Liver (tissue), 9 donors: ENCODE results near the gene GLIS1. TPM values are rescaled to one million over a fixed set of nuclear protein-coding genes. Genes with fewer than 3 reads are reported as not detected.
A peak's percentile ranks its signal among the peaks of the same experiment; 100 is the strongest.

Experiments used
- DNase-seq: peaks from one replicate; pipeline ENCODE4 v3.0.0-alpha.2; 2017; ENCODE audit warnings: low spot score
- H3K27ac ChIP-seq, 2 donors: one replicate each; pipeline ENCODE4 v1.7.0; 2013; ENCODE audit warnings: inconsistent platforms in 2 of 2, low read length in 2 of 2, control low read depth in 1 of 2, low read depth in 1 of 2, mild to moderate bottlenecking in 1 of 2
- H3K27me3 ChIP-seq, 4 donors: one replicate each; pipeline versions ENCODE4 v1.6.1 to v1.7.0; 2013; ENCODE audit warnings: low read length in 3 of 4, inconsistent platforms in 1 of 4, mild to moderate bottlenecking in 1 of 4, moderate library complexity in 1 of 4; ENCODE audit not compliant: control insufficient read depth in 4 of 4, insufficient read depth in 4 of 4
- H3K36me3 ChIP-seq, 4 donors: one replicate each; pipeline versions ENCODE4 v1.6.1 to v1.7.0; 2013; ENCODE audit warnings: low read length in 3 of 4, mild to moderate bottlenecking in 3 of 4, low read depth in 1 of 4, moderate library complexity in 1 of 4; ENCODE audit not compliant: control insufficient read depth in 4 of 4, insufficient read depth in 3 of 4
- H3K4me1 ChIP-seq, 4 donors: one replicate each; pipeline versions ENCODE4 v1.6.1 to v1.7.0; 2013; ENCODE audit warnings: low read length in 3 of 4, mild to moderate bottlenecking in 3 of 4, moderate library complexity in 1 of 4; ENCODE audit not compliant: control insufficient read depth in 4 of 4, insufficient read depth in 4 of 4
- H3K4me3 ChIP-seq, 3 donors: one replicate each; pipeline versions ENCODE4 v1.6.1 to v1.7.0; 2013; ENCODE audit warnings: low read length in 3 of 3, control low read depth in 1 of 3, low read depth in 1 of 3, mild to moderate bottlenecking in 1 of 3
- H3K9ac ChIP-seq, 2 donors: one replicate each; pipeline ENCODE4 v1.7.0; 2013; ENCODE audit warnings: low read length in 2 of 2, mild to moderate bottlenecking in 2 of 2, moderate library complexity in 2 of 2, control low read depth in 1 of 2, low read depth in 1 of 2
- H3K9me3 ChIP-seq, 4 donors: one replicate each; pipeline versions ENCODE4 v1.6.1 to v1.7.0; 2013; ENCODE audit warnings: low read length in 3 of 4; ENCODE audit not compliant: control insufficient read depth in 4 of 4
- FOXA1 ChIP-seq: IDR thresholded peaks from 2 replicates; pipeline ENCODE4 v1.6.1; 2016; ENCODE audit warnings: antibody characterized with exemption
- FOXA2 ChIP-seq: IDR thresholded peaks from 2 replicates; pipeline ENCODE4 v1.6.1; 2016; ENCODE audit warnings: antibody characterized with exemption
- GABPA ChIP-seq, 2 donors: IDR thresholded peaks in 1 of 2; conservative IDR thresholded peaks in 1 of 2; 2 replicates each; pipeline ENCODE4 v1.6.1; 2016; ENCODE audit warnings: antibody characterized with exemption in 2 of 2, mild to moderate bottlenecking in 1 of 2, moderate library complexity in 1 of 2
- HNF4A ChIP-seq, 2 donors: conservative IDR thresholded peaks; 2 replicates each; pipeline ENCODE4 v1.6.1; 2016; ENCODE audit warnings: antibody characterized with exemption in 2 of 2, mild to moderate bottlenecking in 2 of 2
- HNF4G ChIP-seq: IDR thresholded peaks from 2 replicates; pipeline ENCODE4 v1.6.1; 2016; ENCODE audit warnings: antibody characterized with exemption
- JUND ChIP-seq, 2 donors: IDR thresholded peaks; 2 replicates each; pipeline ENCODE4 v1.6.1; 2016; ENCODE audit warnings: antibody characterized with exemption in 2 of 2
- NR2F2 ChIP-seq: IDR thresholded peaks from 2 replicates; pipeline ENCODE4 v1.6.1; 2016; ENCODE audit warnings: antibody characterized with exemption
- RAD21 ChIP-seq, 2 donors: IDR thresholded peaks; 2 replicates each; pipeline ENCODE4 v1.6.1; 2016; ENCODE audit warnings: antibody characterized with exemption in 2 of 2, mild to moderate bottlenecking in 2 of 2
- SP1 ChIP-seq: IDR thresholded peaks from 2 replicates; pipeline ENCODE4 v1.6.1; 2018; ENCODE audit warnings: antibody characterized with exemption, mild to moderate bottlenecking
- TAF1 ChIP-seq: conservative IDR thresholded peaks from 2 replicates; pipeline ENCODE4 v1.6.1; 2016; ENCODE audit warnings: antibody characterized with exemption, mild to moderate bottlenecking
- YY1 ChIP-seq: IDR thresholded peaks from 2 replicates; pipeline ENCODE4 v1.6.1; 2016; ENCODE audit warnings: antibody characterized with exemption, mild to moderate bottlenecking
- WGBS: extraction: QIAGEN DNeasy Blood & Tissue Kit; methylation state at CpG from one replicate; pipeline ENCODE4 v1.1.7; 2013; 5-methylcytosine and 5-hydroxymethylcytosine counted together
- polyA plus RNA-seq, 2 donors: library from polyadenylated mRNA; stranded (reverse) in 1 of 2; unstranded in 1 of 2; fragments of 200-250 nt in 1 of 2; fragments of >200 nt in 1 of 2; fragmentation: Nextera tagmentation in 1 of 2; extraction: Ambion mirVana in 1 of 2; gene quantifications; one replicate each; pipeline versions ENCODE4 v1.2.1 to v1.2.3, GENCODE V29; 2013 to 2015
- total RNA-seq, 2 donors: library from RNA; depleted of rRNA; stranded (reverse); fragments of >200 nt; gene quantifications; one replicate each; pipeline ENCODE4 v1.2.3, GENCODE V29; 2014
- TF ChIP-seq, protein P1 (sequence below): IDR thresholded peaks from 2 replicates; pipeline ENCODE4 v1.6.1; 2016; ENCODE audit warnings: antibody characterized with exemption
- TF ChIP-seq, protein P2 (sequence below): IDR thresholded peaks from 2 replicates; pipeline ENCODE4 v1.6.1; 2016; ENCODE audit warnings: antibody characterized with exemption
- TF ChIP-seq, protein P3 (sequence below): IDR thresholded peaks from 2 replicates; pipeline ENCODE4 v1.6.1; 2016; ENCODE audit warnings: antibody characterized with exemption, mild to moderate bottlenecking
- TF ChIP-seq, protein P4 (sequence below): fragments of 150-350 bp; IDR thresholded peaks from 2 replicates; pipeline ENCODE4 v1.5.1; 2017; ENCODE audit warnings: improper control_type of control experiment, low read depth, low read length; ENCODE audit not compliant: missing input control
- TF ChIP-seq, protein P5 (sequence below): IDR thresholded peaks from 2 replicates; pipeline ENCODE4 v1.6.1; 2016; ENCODE audit warnings: antibody characterized with exemption
- donor health status: healthy.
- donor health status: healthy.
- donor health status: healthy.
- donor health status: healthy.
- donor health status: healthy.

The GLIS1 gene
- total and polyA plus RNA-seq, 4 donors = under 0.01 to 0.05 TPM; not detected in 2

DNA sequence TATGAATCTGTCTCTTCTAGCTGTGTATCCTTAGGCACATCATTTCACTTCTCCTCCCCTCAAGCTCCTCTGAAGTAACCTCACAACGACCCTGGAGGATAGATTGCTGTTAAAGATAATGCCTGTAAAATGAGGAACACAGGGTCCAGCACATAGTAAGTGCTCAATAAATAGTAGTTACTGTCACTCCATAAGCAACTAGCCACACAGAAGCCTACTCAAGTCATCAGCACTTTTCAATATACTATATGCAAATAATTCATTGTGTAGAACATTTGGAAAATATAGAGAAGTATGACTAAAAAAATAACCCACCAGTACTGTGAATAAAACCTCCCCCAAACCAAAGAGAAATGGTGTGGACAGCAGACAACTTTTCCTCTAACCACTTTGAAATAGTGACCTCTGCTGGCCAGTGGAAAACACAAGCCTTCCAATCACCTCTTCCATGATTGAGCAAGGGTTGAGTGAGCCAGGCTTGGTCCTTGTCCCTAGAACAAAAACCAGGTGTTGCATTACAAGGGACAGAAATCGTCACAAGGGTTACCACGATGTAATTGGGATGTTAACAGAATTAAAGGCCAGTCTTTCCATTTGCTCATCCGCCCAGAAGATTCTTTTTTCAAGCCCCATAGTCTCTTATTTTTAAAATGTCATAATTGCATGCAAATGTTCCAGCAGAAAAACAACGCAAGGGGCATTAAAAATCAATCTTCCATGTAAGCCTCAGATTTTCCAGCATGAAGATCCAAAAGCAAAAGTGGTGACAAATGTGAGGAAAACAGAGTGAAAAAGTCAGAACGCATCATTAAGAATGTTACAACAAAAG lies 15.7 kb upstream of the GLIS1 start:
- Histone ChIP-seq H3K4me3 (no peak overlapping the region), H3K36me3 (no peaks in the 10 kb centered on the region), H3K9ac (no peak overlapping the region), H3K27me3 (no peaks in the 10 kb centered on the region), H3K4me1 (no peaks in the 10 kb centered on the region), H3K9me3 (no peaks in the 10 kb centered on the region), H3K27ac (no peak overlapping the region)
- 56% methylated on average over 6 of the region's 6 CpGs for WGBS
- DNase-seq = no peak
- TF ChIP-seq, protein P1, sequence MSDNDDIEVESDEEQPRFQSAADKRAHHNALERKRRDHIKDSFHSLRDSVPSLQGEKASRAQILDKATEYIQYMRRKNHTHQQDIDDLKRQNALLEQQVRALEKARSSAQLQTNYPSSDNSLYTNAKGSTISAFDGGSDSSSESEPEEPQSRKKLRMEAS = no peak
- TF ChIP-seq NR2F2 (no peak), TAF1 (no peak), HNF4G (no peak), FOXA2 (no peak), SP1 (no peak), GABPA (IDR thresholded peaks at IDR 0.05 in 1 of 2, conservative IDR thresholded peaks at IDR 0.05 in 1 of 2) (no peak), JUND (IDR thresholded peaks at IDR 0.05) (no peak), YY1 (no peak), FOXA1 (no peak), RAD21 (IDR thresholded peaks at IDR 0.05) (peak; percentile 77 to 84), HNF4A (conservative IDR thresholded peaks at IDR 0.05) (peak; percentile 52 to 60)
- TF ChIP-seq, protein P2, sequence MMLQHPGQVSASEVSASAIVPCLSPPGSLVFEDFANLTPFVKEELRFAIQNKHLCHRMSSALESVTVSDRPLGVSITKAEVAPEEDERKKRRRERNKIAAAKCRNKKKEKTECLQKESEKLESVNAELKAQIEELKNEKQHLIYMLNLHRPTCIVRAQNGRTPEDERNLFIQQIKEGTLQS = no peak
- TF ChIP-seq, protein P3, sequence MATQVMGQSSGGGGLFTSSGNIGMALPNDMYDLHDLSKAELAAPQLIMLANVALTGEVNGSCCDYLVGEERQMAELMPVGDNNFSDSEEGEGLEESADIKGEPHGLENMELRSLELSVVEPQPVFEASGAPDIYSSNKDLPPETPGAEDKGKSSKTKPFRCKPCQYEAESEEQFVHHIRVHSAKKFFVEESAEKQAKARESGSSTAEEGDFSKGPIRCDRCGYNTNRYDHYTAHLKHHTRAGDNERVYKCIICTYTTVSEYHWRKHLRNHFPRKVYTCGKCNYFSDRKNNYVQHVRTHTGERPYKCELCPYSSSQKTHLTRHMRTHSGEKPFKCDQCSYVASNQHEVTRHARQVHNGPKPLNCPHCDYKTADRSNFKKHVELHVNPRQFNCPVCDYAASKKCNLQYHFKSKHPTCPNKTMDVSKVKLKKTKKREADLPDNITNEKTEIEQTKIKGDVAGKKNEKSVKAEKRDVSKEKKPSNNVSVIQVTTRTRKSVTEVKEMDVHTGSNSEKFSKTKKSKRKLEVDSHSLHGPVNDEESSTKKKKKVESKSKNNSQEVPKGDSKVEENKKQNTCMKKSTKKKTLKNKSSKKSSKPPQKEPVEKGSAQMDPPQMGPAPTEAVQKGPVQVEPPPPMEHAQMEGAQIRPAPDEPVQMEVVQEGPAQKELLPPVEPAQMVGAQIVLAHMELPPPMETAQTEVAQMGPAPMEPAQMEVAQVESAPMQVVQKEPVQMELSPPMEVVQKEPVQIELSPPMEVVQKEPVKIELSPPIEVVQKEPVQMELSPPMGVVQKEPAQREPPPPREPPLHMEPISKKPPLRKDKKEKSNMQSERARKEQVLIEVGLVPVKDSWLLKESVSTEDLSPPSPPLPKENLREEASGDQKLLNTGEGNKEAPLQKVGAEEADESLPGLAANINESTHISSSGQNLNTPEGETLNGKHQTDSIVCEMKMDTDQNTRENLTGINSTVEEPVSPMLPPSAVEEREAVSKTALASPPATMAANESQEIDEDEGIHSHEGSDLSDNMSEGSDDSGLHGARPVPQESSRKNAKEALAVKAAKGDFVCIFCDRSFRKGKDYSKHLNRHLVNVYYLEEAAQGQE = no peak
- TF ChIP-seq, protein P4, sequence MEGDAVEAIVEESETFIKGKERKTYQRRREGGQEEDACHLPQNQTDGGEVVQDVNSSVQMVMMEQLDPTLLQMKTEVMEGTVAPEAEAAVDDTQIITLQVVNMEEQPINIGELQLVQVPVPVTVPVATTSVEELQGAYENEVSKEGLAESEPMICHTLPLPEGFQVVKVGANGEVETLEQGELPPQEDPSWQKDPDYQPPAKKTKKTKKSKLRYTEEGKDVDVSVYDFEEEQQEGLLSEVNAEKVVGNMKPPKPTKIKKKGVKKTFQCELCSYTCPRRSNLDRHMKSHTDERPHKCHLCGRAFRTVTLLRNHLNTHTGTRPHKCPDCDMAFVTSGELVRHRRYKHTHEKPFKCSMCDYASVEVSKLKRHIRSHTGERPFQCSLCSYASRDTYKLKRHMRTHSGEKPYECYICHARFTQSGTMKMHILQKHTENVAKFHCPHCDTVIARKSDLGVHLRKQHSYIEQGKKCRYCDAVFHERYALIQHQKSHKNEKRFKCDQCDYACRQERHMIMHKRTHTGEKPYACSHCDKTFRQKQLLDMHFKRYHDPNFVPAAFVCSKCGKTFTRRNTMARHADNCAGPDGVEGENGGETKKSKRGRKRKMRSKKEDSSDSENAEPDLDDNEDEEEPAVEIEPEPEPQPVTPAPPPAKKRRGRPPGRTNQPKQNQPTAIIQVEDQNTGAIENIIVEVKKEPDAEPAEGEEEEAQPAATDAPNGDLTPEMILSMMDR = peak; percentile 59
- TF ChIP-seq, protein P5, sequence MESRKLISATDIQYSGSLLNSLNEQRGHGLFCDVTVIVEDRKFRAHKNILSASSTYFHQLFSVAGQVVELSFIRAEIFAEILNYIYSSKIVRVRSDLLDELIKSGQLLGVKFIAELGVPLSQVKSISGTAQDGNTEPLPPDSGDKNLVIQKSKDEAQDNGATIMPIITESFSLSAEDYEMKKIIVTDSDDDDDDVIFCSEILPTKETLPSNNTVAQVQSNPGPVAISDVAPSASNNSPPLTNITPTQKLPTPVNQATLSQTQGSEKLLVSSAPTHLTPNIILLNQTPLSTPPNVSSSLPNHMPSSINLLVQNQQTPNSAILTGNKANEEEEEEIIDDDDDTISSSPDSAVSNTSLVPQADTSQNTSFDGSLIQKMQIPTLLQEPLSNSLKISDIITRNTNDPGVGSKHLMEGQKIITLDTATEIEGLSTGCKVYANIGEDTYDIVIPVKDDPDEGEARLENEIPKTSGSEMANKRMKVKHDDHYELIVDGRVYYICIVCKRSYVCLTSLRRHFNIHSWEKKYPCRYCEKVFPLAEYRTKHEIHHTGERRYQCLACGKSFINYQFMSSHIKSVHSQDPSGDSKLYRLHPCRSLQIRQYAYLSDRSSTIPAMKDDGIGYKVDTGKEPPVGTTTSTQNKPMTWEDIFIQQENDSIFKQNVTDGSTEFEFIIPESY = no peak
